HEK293 (cell line): ENCODE data around the gene ACER3.

ENCODE experiments used
- CTCF ChIP-seq: fragments of 450-650 bp; formaldehyde crosslinking; IDR thresholded peaks from 2 replicates; pipeline ENCODE4 v1.5.1; 2016; ENCODE audit warnings: missing biosample characterization, missing genetic modification characterization
- ELK4 ChIP-seq: IDR thresholded peaks from 2 replicates; pipeline ENCODE4 v1.6.1; 2011; ENCODE audit warnings: mild to moderate bottlenecking, low read depth, low read length, borderline replicate concordance
- FEZF1 ChIP-seq: fragments of 450-650 bp; formaldehyde crosslinking; IDR thresholded peaks from 2 replicates; pipeline ENCODE4 v1.5.1; 2016; ENCODE audit warnings: missing biosample characterization, missing genetic modification characterization
- MYNN ChIP-seq: fragments of 450-650 bp; formaldehyde crosslinking; IDR thresholded peaks from 2 replicates; pipeline ENCODE4 v1.5.1; 2016; ENCODE audit warnings: missing biosample characterization, missing genetic modification characterization, borderline replicate concordance
- SALL2 ChIP-seq: fragments of 450-650 bp; formaldehyde crosslinking; IDR thresholded peaks from 2 replicates; pipeline ENCODE4 v1.5.0; 2017; ENCODE audit warnings: missing biosample characterization, mild to moderate bottlenecking, missing genetic modification characterization, borderline replicate concordance
- TCF7L2 ChIP-seq: IDR thresholded peaks from 2 replicates; pipeline ENCODE4 v1.6.1; 2011; ENCODE audit warnings: low read depth, mild to moderate bottlenecking, inconsistent platforms, low read length, moderate library complexity, borderline replicate concordance
- ZBTB7A ChIP-seq: fragments of 450-650 bp; formaldehyde crosslinking; IDR thresholded peaks from 2 replicates; pipeline ENCODE4 v1.5.1; 2016; ENCODE audit warnings: low read depth, missing biosample characterization, missing genetic modification characterization
- ZNF175 ChIP-seq: fragments of 450-650 bp; formaldehyde crosslinking; IDR thresholded peaks from 2 replicates; pipeline ENCODE4 v1.5.1; 2016; ENCODE audit warnings: missing biosample characterization, missing genetic modification characterization
- TF ChIP-seq, protein P1 (sequence below): fragments of 450-650 bp; formaldehyde crosslinking; IDR thresholded peaks from 2 replicates; pipeline ENCODE4 v1.5.1; 2016; ENCODE audit warnings: missing biosample characterization, missing genetic modification characterization
- TF ChIP-seq, protein P2 (sequence below): fragments of 450-650 bp; formaldehyde crosslinking; IDR thresholded peaks from 2 replicates; pipeline ENCODE4 v1.5.1; 2016; ENCODE audit warnings: missing biosample characterization, missing genetic modification characterization
- TF ChIP-seq, protein P3 (sequence below): fragments of 450-650 bp; formaldehyde crosslinking; IDR thresholded peaks from 2 replicates; pipeline ENCODE4 v1.5.1; 2016; ENCODE audit warnings: missing biosample characterization, missing genetic modification characterization

GRCh38 chr11:77053217-77054015 is 192.7 kb downstream of the ACER3 start:
- TF ChIP-seq ELK4 (no peak), CTCF (tag by site-specific recombination) (no peak), ZBTB7A (tag by site-specific recombination) (no peak), SALL2 (no peak), TCF7L2 (no peak), FEZF1 (tag by site-specific recombination) (no peak), MYNN (tag by site-specific recombination) (no peak), ZNF175 (no peak)
- TF ChIP-seq, protein P1, sequence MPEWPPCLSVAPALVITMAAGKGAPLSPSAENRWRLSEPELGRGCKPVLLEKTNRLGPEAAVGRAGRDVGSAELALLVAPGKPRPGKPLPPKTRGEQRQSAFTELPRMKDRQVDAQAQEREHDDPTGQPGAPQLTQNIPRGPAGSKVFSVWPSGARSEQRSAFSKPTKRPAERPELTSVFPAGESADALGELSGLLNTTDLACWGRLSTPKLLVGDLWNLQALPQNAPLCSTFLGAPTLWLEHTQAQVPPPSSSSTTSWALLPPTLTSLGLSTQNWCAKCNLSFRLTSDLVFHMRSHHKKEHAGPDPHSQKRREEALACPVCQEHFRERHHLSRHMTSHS = no peak
- TF ChIP-seq, protein P2, sequence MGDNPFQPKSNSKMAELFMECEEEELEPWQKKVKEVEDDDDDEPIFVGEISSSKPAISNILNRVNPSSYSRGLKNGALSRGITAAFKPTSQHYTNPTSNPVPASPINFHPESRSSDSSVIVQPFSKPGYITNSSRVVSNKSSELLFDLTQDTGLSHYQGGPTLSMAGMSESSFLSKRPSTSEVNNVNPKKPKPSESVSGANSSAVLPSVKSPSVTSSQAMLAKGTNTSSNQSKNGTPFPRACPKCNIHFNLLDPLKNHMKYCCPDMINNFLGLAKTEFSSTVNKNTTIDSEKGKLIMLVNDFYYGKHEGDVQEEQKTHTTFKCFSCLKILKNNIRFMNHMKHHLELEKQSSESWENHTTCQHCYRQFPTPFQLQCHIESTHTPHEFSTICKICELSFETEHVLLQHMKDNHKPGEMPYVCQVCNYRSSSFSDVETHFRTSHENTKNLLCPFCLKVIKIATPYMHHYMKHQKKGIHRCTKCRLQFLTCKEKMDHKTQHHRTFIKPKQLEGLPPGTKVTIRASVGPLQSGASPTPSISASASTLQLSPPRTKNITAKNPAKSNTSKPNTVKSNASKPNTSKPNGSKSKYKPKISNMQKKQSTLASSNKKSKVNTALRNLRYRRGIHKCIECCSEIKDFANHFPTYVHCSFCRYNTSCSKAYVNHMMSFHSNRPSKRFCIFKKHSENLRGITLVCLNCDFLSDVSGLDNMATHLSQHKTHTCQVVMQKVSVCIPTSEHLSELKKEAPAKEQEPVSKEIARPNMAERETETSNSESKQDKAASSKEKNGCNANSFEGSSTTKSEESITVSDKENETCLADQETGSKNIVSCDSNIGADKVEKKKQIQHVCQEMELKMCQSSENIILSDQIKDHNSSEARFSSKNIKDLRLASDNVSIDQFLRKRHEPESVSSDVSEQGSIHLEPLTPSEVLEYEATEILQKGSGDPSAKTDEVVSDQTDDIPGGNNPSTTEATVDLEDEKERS = no peak
- TF ChIP-seq, protein P3, sequence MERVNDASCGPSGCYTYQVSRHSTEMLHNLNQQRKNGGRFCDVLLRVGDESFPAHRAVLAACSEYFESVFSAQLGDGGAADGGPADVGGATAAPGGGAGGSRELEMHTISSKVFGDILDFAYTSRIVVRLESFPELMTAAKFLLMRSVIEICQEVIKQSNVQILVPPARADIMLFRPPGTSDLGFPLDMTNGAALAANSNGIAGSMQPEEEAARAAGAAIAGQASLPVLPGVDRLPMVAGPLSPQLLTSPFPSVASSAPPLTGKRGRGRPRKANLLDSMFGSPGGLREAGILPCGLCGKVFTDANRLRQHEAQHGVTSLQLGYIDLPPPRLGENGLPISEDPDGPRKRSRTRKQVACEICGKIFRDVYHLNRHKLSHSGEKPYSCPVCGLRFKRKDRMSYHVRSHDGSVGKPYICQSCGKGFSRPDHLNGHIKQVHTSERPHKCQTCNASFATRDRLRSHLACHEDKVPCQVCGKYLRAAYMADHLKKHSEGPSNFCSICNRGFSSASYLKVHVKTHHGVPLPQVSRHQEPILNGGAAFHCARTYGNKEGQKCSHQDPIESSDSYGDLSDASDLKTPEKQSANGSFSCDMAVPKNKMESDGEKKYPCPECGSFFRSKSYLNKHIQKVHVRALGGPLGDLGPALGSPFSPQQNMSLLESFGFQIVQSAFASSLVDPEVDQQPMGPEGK = no peak
